ENCODE measurements around the gene MELTF.

DNA sequence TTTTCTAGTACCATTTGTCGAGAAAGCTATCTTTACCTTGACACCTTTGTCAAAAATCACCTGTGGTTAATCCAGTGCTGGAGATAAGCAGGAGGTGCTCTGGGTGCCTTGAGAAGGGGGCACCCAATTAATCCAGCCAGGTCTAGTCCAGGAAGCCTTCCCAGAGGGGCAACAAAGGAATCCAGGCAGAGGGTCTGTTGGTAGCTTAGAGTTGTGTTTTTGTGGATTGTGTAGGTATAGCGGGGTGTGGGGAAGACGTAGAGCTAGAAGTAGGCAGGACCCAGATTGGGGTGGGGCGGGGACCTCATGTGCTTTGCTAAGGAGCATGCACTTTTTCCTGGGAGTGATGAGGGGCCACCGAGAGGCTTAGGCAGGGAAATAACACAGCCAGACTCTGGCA, 55.0 kb downstream of the MELTF start:
- TF ChIP-seq ZBTB11 (CRISPR knock-in tag; IDR thresholded peaks at IDR 0.05) (no peak), CEBPB (tag; IDR thresholded peaks at IDR 0.05) (no peak), POLR2AphosphoS5 (IDR thresholded peaks at IDR 0.05; ENCODE audit: control insufficient read depth, insufficient read depth, low read depth, low read length) (no peak), NBN (IDR thresholded peaks at IDR 0.05; ENCODE audit: low read depth) (no peak), CTCF (IDR thresholded peaks at IDR 0.05 in 2 of 3, conservative IDR thresholded peaks at IDR 0.05 in 1 of 3; ENCODE audit: insufficient read depth in 2 of 3, low read depth in 1 of 3, low read length in 3 of 3) (no peak), NFIC (IDR thresholded peaks at IDR 0.05) (no peak), HDAC2 (IDR thresholded peaks at IDR 0.05) (no peak), POLR2A (conservative IDR thresholded peaks at IDR 0.05) (no peak)
- TF ChIP-seq, protein P1, sequence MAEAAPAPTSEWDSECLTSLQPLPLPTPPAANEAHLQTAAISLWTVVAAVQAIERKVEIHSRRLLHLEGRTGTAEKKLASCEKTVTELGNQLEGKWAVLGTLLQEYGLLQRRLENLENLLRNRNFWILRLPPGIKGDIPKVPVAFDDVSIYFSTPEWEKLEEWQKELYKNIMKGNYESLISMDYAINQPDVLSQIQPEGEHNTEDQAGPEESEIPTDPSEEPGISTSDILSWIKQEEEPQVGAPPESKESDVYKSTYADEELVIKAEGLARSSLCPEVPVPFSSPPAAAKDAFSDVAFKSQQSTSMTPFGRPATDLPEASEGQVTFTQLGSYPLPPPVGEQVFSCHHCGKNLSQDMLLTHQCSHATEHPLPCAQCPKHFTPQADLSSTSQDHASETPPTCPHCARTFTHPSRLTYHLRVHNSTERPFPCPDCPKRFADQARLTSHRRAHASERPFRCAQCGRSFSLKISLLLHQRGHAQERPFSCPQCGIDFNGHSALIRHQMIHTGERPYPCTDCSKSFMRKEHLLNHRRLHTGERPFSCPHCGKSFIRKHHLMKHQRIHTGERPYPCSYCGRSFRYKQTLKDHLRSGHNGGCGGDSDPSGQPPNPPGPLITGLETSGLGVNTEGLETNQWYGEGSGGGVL (CRISPR knock-in tag; IDR thresholded peaks at IDR 0.05): no peak

All from K562 (cell line).